ENCODE data around the gene BCL11A. TPM values are rescaled to one million over a fixed set of nuclear protein-coding genes. Genes with fewer than 3 reads are reported as not detected.

BCL11A gene
- total RNA-seq, 1 experiment from 2014 or later, result 91.4 TPM

DNA sequence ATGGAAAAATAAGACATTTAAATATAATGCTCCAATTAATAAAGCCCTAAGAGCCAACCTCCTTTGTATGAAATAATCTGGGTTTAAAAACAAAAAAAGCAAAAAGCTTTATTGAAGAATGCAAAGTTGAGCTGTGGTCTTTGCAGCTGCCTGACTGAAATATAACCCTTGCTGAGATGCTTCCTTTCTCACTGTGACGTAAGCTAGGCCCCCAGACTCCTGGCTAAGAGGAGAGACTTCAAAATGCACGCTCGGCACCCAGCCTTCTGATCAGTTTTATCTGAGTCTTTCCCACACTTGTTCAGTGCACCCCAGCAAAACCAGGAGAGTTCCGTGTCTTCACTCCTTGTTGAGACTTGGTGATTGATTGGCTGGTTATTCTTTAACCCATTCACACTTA lies 115.3 kb downstream of the BCL11A start:
- Histone ChIP-seq H4K5ac (ENCODE audit: insufficient read length, low read depth, low read length) (no peak overlapping the region), H4K91ac (ENCODE audit: insufficient read length, low read depth, low read length) (no peak overlapping the region), H3K79me1 (ENCODE audit: insufficient read depth, low read depth, low read length, poor library complexity, severe bottlenecking) (no peaks in the 10 kb centered on the region), H2BK12ac (ENCODE audit: insufficient read length, low read depth, low read length) (no peak overlapping the region), H2BK15ac (ENCODE audit: low read depth, low read length) (no peak overlapping the region), H4K8ac (replicated peaks; ENCODE audit: insufficient read length, low read depth, low read length) (no peak overlapping the region), H3K14ac (ENCODE audit: insufficient read depth, low read length) (no peak overlapping the region), H3K18ac (ENCODE audit: insufficient read length, low read depth, low read length) (no peak overlapping the region), H3K56ac (ENCODE audit: insufficient read length, low read depth, low read length) (no peak overlapping the region), H3K9me3 (ENCODE audit: control insufficient read depth, low read depth, low read length) (no peaks in the 10 kb centered on the region), H3K4me1 (ENCODE audit: insufficient read depth, low read length) (peaks cover 5% of the 10 kb centered on the region; the same call in 1 of the 2 replicates), H3K79me2 (ENCODE audit: insufficient read depth, low read length) (no peaks in the 10 kb centered on the region), H3K27me3 (ENCODE audit: insufficient read depth, low read length) (no peaks in the 10 kb centered on the region), H3K23ac (ENCODE audit: insufficient read length, low read depth, low read length) (no peak overlapping the region), H2AK5ac (ENCODE audit: insufficient read length, low read length) (no peak overlapping the region), H2BK120ac (ENCODE audit: low read depth, low read length, poor library complexity, severe bottlenecking) (no peak overlapping the region), H2BK5ac (ENCODE audit: insufficient read length, low read length) (no peak overlapping the region), H4K20me1 (ENCODE audit: control insufficient read depth, insufficient read depth, insufficient read length) (no peaks in the 10 kb centered on the region), H3T11ph (ENCODE audit: low read length) (no peak overlapping the region), H3K4ac (ENCODE audit: low read depth, low read length) (no peak overlapping the region), H2AFZ (ENCODE audit: low read length) (no peak overlapping the region), H2BK20ac (ENCODE audit: low read depth, low read length, poor library complexity, severe bottlenecking) (no peak overlapping the region), H3K4me2 (ENCODE audit: insufficient read depth, insufficient read length, low read length) (no peak overlapping the region), H3K9ac (ENCODE audit: extremely low read depth, insufficient read length, low read length) (no peak overlapping the region), H3K23me2 (ENCODE audit: insufficient read length, low read depth, low read length, poor library complexity, severe bottlenecking) (no peaks in the 10 kb centered on the region), H3K27ac (ENCODE audit: insufficient read length, low read depth, low read length) (no peak overlapping the region)
- Mint-ChIP-seq H3K27ac (0 out of 7 replicates have a peak overlapping the region, but pooled peaks of 1 of the 3 experiments have one; percentile 22), H3K9me3 (no peaks in the 10 kb centered on the region; a peak in 1 of 5 replicates), H3K4me3 (no peak overlapping the region), H3K36me3 (ENCODE audit: insufficient read depth in 1 of 3, low read depth in 3 of 3) (no peaks in the 10 kb centered on the region), H3K27me3 (ENCODE audit: low read depth) (peaks cover 9% of the 10 kb centered on the region), H3K4me1 (peaks cover 36 to 55% of the 10 kb centered on the region in 2 experiments)
- DNase-seq, result no peak
- no CpG with 5 or more reads among the region's 4 CpGs for WGBS (ENCODE audit: extremely low coverage, insufficient read length, low lambda C conversion rate)
- TF ChIP-seq, protein P1, sequence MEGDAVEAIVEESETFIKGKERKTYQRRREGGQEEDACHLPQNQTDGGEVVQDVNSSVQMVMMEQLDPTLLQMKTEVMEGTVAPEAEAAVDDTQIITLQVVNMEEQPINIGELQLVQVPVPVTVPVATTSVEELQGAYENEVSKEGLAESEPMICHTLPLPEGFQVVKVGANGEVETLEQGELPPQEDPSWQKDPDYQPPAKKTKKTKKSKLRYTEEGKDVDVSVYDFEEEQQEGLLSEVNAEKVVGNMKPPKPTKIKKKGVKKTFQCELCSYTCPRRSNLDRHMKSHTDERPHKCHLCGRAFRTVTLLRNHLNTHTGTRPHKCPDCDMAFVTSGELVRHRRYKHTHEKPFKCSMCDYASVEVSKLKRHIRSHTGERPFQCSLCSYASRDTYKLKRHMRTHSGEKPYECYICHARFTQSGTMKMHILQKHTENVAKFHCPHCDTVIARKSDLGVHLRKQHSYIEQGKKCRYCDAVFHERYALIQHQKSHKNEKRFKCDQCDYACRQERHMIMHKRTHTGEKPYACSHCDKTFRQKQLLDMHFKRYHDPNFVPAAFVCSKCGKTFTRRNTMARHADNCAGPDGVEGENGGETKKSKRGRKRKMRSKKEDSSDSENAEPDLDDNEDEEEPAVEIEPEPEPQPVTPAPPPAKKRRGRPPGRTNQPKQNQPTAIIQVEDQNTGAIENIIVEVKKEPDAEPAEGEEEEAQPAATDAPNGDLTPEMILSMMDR (conservative IDR thresholded peaks at IDR 0.05), result no peak
